ENCODE measurements around the gene ARX. TPM values are rescaled to one million over a fixed set of nuclear protein-coding genes. Genes with fewer than 3 reads are reported as not detected.

Gene ARX
- total RNA-seq, 1 donor from 2014 or later = not detected

- Mint-ChIP-seq H3K27ac (ENCODE audit: unreplicated experiment) (no peak overlapping the region), H3K9me3 (ENCODE audit: unreplicated experiment) (no peaks in the 10 kb centered on the region), H3K4me3 (ENCODE audit: unreplicated experiment) (peak overlapping the region; percentile 63), H3K27me3 (ENCODE audit: unreplicated experiment) (peaks cover 87% of the 10 kb centered on the region), H3K36me3 (ENCODE audit: unreplicated experiment) (no peaks in the 10 kb centered on the region), H3K4me1 (ENCODE audit: unreplicated experiment) (peaks cover 30% of the 10 kb centered on the region)
- TF ChIP-seq CTCF (IDR thresholded peaks at IDR 0.05) = no peak
- no peak for DNase-seq (ENCODE audit: extremely low spot score, unreplicated experiment)
Measured at GRCh38 chrX:25012793-25013631, 2.8 kb downstream of the ARX start.

DNA sequence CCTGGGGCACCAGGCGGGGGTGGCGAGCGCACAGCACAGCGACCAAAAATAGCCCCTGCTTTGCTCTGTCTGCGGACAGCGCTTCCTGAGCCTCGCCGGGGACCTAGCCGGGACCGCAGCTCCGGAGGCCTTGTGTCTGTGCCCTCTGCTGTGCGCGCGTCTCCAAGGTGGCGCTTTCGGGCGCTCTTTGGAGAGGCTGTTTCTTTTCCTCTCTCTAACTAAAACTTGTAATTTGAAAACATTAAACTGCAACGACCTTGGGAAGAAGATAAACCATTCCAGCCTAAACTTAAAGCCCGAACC lies 3.4 kb downstream of the ARX start:
- H3K9me3 Mint-ChIP-seq (ENCODE audit: unreplicated experiment) = no peaks in the 10 kb centered on the region
- peaks cover 87% of the 10 kb centered on the region for H3K27me3 Mint-ChIP-seq (ENCODE audit: unreplicated experiment)
- no peak for DNase-seq (ENCODE audit: extremely low spot score, unreplicated experiment)
- peaks cover 24% of the 10 kb centered on the region for H3K4me1 Mint-ChIP-seq (ENCODE audit: unreplicated experiment)
- H3K27ac Mint-ChIP-seq (ENCODE audit: unreplicated experiment) = no peak overlapping the region
- no peak for TF ChIP-seq CTCF (IDR thresholded peaks at IDR 0.05)
- H3K4me3 Mint-ChIP-seq (ENCODE audit: unreplicated experiment) = peak overlapping the region; percentile 57
- no peaks in the 10 kb centered on the region for H3K36me3 Mint-ChIP-seq (ENCODE audit: unreplicated experiment)

GRCh38 chrX:25011589-25012432 lies 4.0 kb downstream of the ARX start:
- H3K4me1 Mint-ChIP-seq (ENCODE audit: unreplicated experiment) = peaks cover 26% of the 10 kb centered on the region
- H3K9me3 Mint-ChIP-seq (ENCODE audit: unreplicated experiment) = no peaks in the 10 kb centered on the region
- TF ChIP-seq CTCF (IDR thresholded peaks at IDR 0.05) = no peak
- peak overlapping the region; percentile 57 for H3K4me3 Mint-ChIP-seq (ENCODE audit: unreplicated experiment)
- H3K27me3 Mint-ChIP-seq (ENCODE audit: unreplicated experiment) = peaks cover 83% of the 10 kb centered on the region
- no peak overlapping the region for H3K27ac Mint-ChIP-seq (ENCODE audit: unreplicated experiment)
- no peak for DNase-seq (ENCODE audit: extremely low spot score, unreplicated experiment)
- H3K36me3 Mint-ChIP-seq (ENCODE audit: unreplicated experiment) = no peaks in the 10 kb centered on the region

DNA sequence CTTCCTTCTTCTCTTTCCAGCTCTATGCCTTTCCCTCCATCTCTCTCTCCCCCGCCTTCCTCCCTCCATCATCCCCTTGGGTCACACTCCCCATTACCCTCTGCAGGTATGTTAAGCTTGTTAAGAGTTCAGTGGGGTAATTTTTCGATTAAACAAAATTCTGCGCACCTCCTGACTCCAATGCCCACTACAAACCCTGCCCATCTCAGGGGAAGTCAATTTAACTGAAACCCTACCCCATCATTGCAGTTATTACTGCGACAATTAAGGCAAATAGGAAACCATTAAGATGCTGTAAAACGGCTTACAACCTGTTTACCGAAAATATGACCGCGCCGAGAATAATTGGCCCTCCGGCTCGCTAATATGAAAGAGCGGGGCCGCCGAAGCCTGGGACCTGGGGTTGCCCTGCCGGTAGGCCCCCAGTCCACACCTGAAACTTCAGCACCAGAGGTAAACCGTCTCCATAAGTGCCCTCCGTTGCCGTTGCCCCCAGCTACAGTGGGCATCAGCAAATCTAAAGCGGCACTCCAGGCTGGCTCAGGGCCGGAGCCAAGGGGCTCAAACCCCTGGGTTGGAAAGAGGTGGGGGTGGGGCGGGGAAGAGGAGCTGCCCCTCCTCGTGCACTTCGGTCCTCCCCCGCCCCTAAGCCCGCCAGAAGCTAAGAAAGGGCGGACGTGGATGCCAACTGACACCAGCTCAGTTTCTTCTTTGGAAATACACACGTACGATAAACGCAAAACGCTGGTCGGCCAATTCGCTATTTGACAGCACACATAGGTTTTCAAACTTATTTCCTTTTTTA lies 4.8 kb downstream of the ARX start:
- H3K4me3 Mint-ChIP-seq (ENCODE audit: unreplicated experiment) = no peak overlapping the region
- no peak for TF ChIP-seq CTCF (IDR thresholded peaks at IDR 0.05)
- H3K27me3 Mint-ChIP-seq (ENCODE audit: unreplicated experiment) = peaks cover 83% of the 10 kb centered on the region
- DNase-seq (ENCODE audit: extremely low spot score, unreplicated experiment) = no peak
- H3K36me3 Mint-ChIP-seq (ENCODE audit: unreplicated experiment) = no peaks in the 10 kb centered on the region
- no peaks in the 10 kb centered on the region for H3K9me3 Mint-ChIP-seq (ENCODE audit: unreplicated experiment)
- peaks cover 29% of the 10 kb centered on the region for H3K4me1 Mint-ChIP-seq (ENCODE audit: unreplicated experiment)
- H3K27ac Mint-ChIP-seq (ENCODE audit: unreplicated experiment) = no peak overlapping the region
